ENCODE results near the gene POLR2L.

DNA sequence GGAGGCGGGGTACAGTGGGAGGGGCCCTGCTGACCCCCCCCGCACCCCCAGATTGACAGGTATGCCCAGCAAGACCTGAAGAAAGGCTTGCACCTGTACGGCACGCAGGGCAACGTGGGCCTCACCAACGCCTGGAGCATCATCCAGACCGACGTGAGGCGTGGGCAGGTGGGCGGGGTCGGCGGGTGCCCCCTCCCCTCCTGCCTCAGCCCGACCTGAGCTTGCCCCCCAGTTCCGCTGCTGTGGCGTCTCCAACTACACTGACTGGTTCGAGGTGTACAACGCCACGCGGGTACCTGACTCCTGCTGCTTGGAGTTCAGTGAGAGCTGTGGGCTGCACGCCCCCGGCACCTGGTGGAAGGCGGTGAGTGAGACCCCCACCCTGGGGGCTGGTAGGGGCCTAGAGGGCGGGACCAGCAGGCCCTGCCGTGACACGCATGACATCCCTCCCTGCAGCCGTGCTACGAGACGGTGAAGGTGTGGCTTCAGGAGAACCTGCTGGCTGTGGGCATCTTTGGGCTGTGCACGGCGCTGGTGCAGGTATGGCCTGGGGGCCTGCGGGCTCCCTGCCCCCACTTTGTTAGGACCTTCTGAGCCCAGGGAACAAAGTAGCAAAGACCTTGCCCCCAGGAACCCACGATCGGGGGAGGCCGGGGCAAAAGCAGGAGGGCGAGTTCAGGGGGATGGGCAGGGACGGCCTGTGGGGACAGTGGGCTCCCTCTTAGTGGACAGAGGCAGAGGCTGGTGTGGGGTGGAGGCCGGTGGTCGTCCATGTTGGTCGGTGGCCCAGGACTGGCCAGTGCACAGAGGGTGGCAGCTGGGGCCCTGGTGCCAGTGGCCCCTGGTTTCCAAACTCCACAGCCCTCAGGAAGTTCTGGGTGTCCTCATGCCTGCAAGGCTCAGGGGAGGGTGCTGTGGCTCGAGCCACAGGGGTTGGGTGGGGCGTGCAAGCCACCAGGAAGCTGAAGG lies 23.4 kb upstream of the POLR2L start:
- no peak for TF ChIP-seq SP1 (IDR thresholded peaks at IDR 0.05; ENCODE audit: low read depth)
- TF ChIP-seq ELF1 (IDR thresholded peaks at IDR 0.05; ENCODE audit: borderline replicate concordance, low read depth) = no peak
- no peak for TF ChIP-seq ZFX (IDR thresholded peaks at IDR 0.05)
- TF ChIP-seq, protein P1, sequence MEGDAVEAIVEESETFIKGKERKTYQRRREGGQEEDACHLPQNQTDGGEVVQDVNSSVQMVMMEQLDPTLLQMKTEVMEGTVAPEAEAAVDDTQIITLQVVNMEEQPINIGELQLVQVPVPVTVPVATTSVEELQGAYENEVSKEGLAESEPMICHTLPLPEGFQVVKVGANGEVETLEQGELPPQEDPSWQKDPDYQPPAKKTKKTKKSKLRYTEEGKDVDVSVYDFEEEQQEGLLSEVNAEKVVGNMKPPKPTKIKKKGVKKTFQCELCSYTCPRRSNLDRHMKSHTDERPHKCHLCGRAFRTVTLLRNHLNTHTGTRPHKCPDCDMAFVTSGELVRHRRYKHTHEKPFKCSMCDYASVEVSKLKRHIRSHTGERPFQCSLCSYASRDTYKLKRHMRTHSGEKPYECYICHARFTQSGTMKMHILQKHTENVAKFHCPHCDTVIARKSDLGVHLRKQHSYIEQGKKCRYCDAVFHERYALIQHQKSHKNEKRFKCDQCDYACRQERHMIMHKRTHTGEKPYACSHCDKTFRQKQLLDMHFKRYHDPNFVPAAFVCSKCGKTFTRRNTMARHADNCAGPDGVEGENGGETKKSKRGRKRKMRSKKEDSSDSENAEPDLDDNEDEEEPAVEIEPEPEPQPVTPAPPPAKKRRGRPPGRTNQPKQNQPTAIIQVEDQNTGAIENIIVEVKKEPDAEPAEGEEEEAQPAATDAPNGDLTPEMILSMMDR (IDR thresholded peaks at IDR 0.05 in 2 of 3, conservative IDR thresholded peaks at IDR 0.05 in 1 of 3; ENCODE audit: borderline replicate concordance in 1 of 3, insufficient read depth in 1 of 3, low read depth in 2 of 3, low read length in 2 of 3) = no peak
- TF ChIP-seq RAD21 (IDR thresholded peaks at IDR 0.05; ENCODE audit: low read depth) = no peak
- no peak for TF ChIP-seq POLR2A (IDR thresholded peaks at IDR 0.05; ENCODE audit: borderline replicate concordance, extremely low read depth, insufficient read depth, insufficient read length)
- TF ChIP-seq, protein P2, sequence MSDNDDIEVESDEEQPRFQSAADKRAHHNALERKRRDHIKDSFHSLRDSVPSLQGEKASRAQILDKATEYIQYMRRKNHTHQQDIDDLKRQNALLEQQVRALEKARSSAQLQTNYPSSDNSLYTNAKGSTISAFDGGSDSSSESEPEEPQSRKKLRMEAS (IDR thresholded peaks at IDR 0.05) = no peak
- no peak for TF ChIP-seq CBX3 (IDR thresholded peaks at IDR 0.05; ENCODE audit: low read depth)
- TF ChIP-seq EZH2 (IDR thresholded peaks at IDR 0.05) = no peak
- no peak for TF ChIP-seq TCF7L2 (IDR thresholded peaks at IDR 0.05; ENCODE audit: borderline replicate concordance, extremely low read depth, insufficient read depth, insufficient read length)
- no peak for TF ChIP-seq YY1 (IDR thresholded peaks at IDR 0.05; ENCODE audit: extremely low read depth, insufficient replicate concordance, low read depth, low read length)
- no peak for TF ChIP-seq JUND (IDR thresholded peaks at IDR 0.05)
- TF ChIP-seq, protein P3, sequence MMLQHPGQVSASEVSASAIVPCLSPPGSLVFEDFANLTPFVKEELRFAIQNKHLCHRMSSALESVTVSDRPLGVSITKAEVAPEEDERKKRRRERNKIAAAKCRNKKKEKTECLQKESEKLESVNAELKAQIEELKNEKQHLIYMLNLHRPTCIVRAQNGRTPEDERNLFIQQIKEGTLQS (IDR thresholded peaks at IDR 0.05) = no peak
